NK-92 (cell line): ENCODE results near the gene MTO1.
"Not testable (repeated sequence)": the region's sequence is repeated elsewhere in the genome, so short reads cannot be mapped to it uniquely, and the experiment has no call there.

Experiments used
- DNase-seq: peaks from one replicate; lab custom pipeline; 2025; ENCODE audit not compliant: unreplicated experiment; lab: John Stamatoyannopoulos, UW

Gene MTO1

GRCh38 chr6:73461537-73462350 lies at the start of gene MTO1:
TSS of gene MTO1 (plus strand) at chr6:73461737. CDS start at chr6:73461855, 118 bp downstream.
- no peak for DNase-seq

- no peak for DNase-seq
Observed at GRCh38 chr6:73413102-73413501, 48.4 kb upstream of the MTO1 start.

GRCh38 chr6:73418081-73418741 lies 43.3 kb upstream of the MTO1 start:
- no peak for DNase-seq

GRCh38 chr6:73421534-73421933 lies 40.0 kb upstream of the MTO1 start:
- no peak for DNase-seq

GRCh38 chr6:73435236-73435635 lies 26.3 kb upstream of the MTO1 start:
- DNase-seq, result no peak

- no peak for DNase-seq
Observed at GRCh38 chr6:73443555-73443954, 18.0 kb upstream of the MTO1 start.

GRCh38 chr6:73451223-73452106 lies 10.1 kb upstream of the MTO1 start:
- no peak for DNase-seq

GRCh38 chr6:73452107-73452461 lies 9.5 kb upstream of the MTO1 start, which contains the start of gene CGAS:
TSS of gene CGAS (minus strand) at chr6:73452297. CDS start at chr6:73452181, 116 bp downstream.
- DNase-seq, result no peak

GRCh38 chr6:73455865-73456629 lies 5.5 kb upstream of the MTO1 start:
- no peak for DNase-seq

GRCh38 chr6:73459474-73459873 lies 2.1 kb upstream of the MTO1 start:
- DNase-seq, result not testable (repeated sequence)

GRCh38 chr6:73460056-73460455 lies 1.5 kb upstream of the MTO1 start:
- no peak for DNase-seq

GRCh38 chr6:73471686-73472290 lies 10.3 kb downstream of the MTO1 start:
- no peak for DNase-seq

- no peak for DNase-seq
Observed at GRCh38 chr6:73476723-73477122, 15.2 kb downstream of the MTO1 start.

GRCh38 chr6:73477407-73477806 lies 15.9 kb downstream of the MTO1 start:
- no peak for DNase-seq

GRCh38 chr6:73481969-73482368 lies 20.4 kb downstream of the MTO1 start:
- no peak for DNase-seq

- no peak for DNase-seq
Observed at GRCh38 chr6:73484438-73484837, 22.9 kb downstream of the MTO1 start.

- DNase-seq, result no peak
Observed at GRCh38 chr6:73487473-73487872, 25.9 kb downstream of the MTO1 start.

GRCh38 chr6:73491377-73491776 lies 29.8 kb downstream of the MTO1 start:
- DNase-seq, result no peak

- DNase-seq, result no peak
Observed at GRCh38 chr6:73497915-73498314, 36.4 kb downstream of the MTO1 start.

GRCh38 chr6:73503027-73503772 lies 41.7 kb downstream of the MTO1 start:
- DNase-seq, result no peak
